HUES6 (cell line): ENCODE results near the gene TEX2.

Experiments used
- H3K27ac ChIP-seq: 2 replicates; pipeline ENCODE4 v1.7.0; 2013; ENCODE audit warnings: low read depth, mild to moderate bottlenecking, low read length, inconsistent platforms
- H3K27me3 ChIP-seq: 2 replicates; pipeline ENCODE4 v1.6.1; 2013; ENCODE audit warnings: low read length; ENCODE audit not compliant: control insufficient read depth, insufficient read depth
- H3K36me3 ChIP-seq: 2 replicates; pipeline ENCODE4 v1.6.1; 2013; ENCODE audit warnings: low read length; ENCODE audit not compliant: control insufficient read depth, insufficient read depth
- H3K4me1 ChIP-seq: 2 replicates; pipeline ENCODE4 v1.6.1; 2013; ENCODE audit warnings: low read length; ENCODE audit not compliant: control insufficient read depth, insufficient read depth
- H3K4me3 ChIP-seq: 2 replicates; pipeline ENCODE4 v1.5.1; 2013; ENCODE audit warnings: low read depth, low read length
- H3K9ac ChIP-seq: one replicate; pipeline ENCODE4 v1.6.1; 2013; ENCODE audit warnings: mild to moderate bottlenecking, low read length
- H3K9me3 ChIP-seq: 2 replicates; pipeline ENCODE4 v1.6.1; 2013; ENCODE audit warnings: low read depth, low read length; ENCODE audit not compliant: control insufficient read depth, insufficient read depth

TEX2 gene

GRCh38 chr17:64289741-64290141 lies 26.7 kb upstream of the TEX2 start:
- Histone ChIP-seq H3K4me1 (no peaks in the 10 kb centered on the region), H3K4me3 (no peak overlapping the region), H3K36me3 (no peaks in the 10 kb centered on the region), H3K9me3 (peaks cover 19% of the 10 kb centered on the region), H3K9ac (no peak overlapping the region), H3K27me3 (no peaks in the 10 kb centered on the region), H3K27ac (no peak overlapping the region)

DNA sequence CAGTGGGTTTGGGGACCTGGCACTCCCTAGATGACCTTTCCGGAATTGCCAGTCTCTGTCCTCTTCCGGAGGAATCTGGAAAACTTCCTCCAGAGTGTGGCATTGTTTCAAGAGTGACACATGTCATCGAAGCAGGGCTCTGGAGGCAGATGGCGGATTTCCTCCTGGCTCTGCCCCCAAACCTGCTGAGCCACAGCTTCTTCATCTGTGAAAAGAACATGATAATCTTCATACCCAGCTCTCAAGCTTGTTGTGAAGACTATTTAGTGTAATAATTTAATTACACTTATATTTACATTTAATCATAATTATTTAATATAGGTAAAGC lies 19.7 kb upstream of the TEX2 start:
- H3K27me3 ChIP-seq = no peaks in the 10 kb centered on the region
- no peak overlapping the region for H3K27ac ChIP-seq
- H3K4me1 ChIP-seq = no peaks in the 10 kb centered on the region
- H3K9ac ChIP-seq = no peak overlapping the region
- no peaks in the 10 kb centered on the region for H3K36me3 ChIP-seq
- no peaks in the 10 kb centered on the region for H3K9me3 ChIP-seq
- no peak overlapping the region for H3K4me3 ChIP-seq

DNA sequence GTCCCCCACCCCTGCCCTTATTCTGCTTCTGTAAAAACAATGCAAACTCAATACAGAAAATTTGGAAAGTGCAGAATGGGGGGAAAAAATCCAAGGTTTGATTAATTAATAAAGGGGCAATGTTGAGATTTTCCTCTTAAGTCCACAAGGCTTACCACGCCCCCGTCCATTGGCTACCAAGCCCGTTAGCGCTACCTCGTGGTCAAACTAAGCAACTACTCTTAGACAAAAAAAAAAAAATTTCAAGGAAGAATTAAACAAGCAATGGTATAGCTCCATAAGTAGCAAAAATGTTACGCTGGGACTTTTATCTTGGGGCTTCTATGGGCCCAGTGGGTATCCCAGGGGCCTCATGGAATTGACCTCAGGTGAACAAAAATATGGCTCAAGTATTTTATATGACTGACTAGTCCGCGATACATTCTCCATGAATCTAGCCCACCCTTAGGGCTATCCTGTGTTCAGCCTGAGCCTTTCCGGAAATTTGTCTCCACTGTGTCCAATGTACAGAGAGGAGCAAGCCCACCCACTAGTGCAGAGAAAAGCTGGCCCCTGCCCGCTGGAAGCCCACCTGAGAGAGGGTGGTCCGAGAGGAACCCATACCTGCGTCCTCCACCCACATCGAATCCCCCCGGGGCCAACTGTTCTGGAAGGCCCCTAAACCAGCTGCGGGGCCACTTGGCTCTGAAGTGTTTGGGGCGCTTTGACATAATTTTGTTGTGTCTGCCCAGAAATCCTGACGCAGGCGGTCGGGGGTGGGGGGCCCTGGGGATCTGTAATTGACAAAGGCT lies 19.1 kb upstream of the TEX2 start:
- no peak overlapping the region for H3K27ac ChIP-seq
- H3K9ac ChIP-seq = no peak overlapping the region
- H3K4me1 ChIP-seq = no peaks in the 10 kb centered on the region
- H3K36me3 ChIP-seq = no peaks in the 10 kb centered on the region
- no peak overlapping the region for H3K4me3 ChIP-seq
- no peaks in the 10 kb centered on the region for H3K9me3 ChIP-seq
- H3K27me3 ChIP-seq = no peaks in the 10 kb centered on the region

GRCh38 chr17:64278614-64279013 lies 15.6 kb upstream of the TEX2 start:
- Histone ChIP-seq H3K4me1 (no peaks in the 10 kb centered on the region), H3K27ac (no peak overlapping the region), H3K9ac (no peak overlapping the region), H3K36me3 (no peaks in the 10 kb centered on the region), H3K4me3 (no peak overlapping the region), H3K9me3 (no peaks in the 10 kb centered on the region), H3K27me3 (no peaks in the 10 kb centered on the region)

- H3K4me3 ChIP-seq = no peak overlapping the region
- no peaks in the 10 kb centered on the region for H3K9me3 ChIP-seq
- H3K9ac ChIP-seq = no peak overlapping the region
- no peaks in the 10 kb centered on the region for H3K4me1 ChIP-seq
- H3K36me3 ChIP-seq = no peaks in the 10 kb centered on the region
- no peak overlapping the region for H3K27ac ChIP-seq
- H3K27me3 ChIP-seq = no peaks in the 10 kb centered on the region
These were observed 14.9 kb upstream of the TEX2 start for GRCh38 chr17:64277831-64278562.

- Histone ChIP-seq H3K9me3 (0 out of 2 replicates have a peak, but pooled peaks cover 3% of the 10 kb centered on the region), H3K9ac (no peak overlapping the region), H3K27me3 (no peaks in the 10 kb centered on the region), H3K4me3 (no peak overlapping the region), H3K36me3 (no peaks in the 10 kb centered on the region), H3K4me1 (no peaks in the 10 kb centered on the region), H3K27ac (no peak overlapping the region)
These were observed 14.0 kb upstream of the TEX2 start for GRCh38 chr17:64276961-64277505.

- no peak overlapping the region for H3K4me3 ChIP-seq
- H3K27me3 ChIP-seq = no peaks in the 10 kb centered on the region
- no peak overlapping the region for H3K27ac ChIP-seq
- no peaks in the 10 kb centered on the region for H3K36me3 ChIP-seq
- peaks cover 8% of the 10 kb centered on the region; the same call in 1 of the 2 replicates for H3K9me3 ChIP-seq
- H3K4me1 ChIP-seq = no peaks in the 10 kb centered on the region
- no peak overlapping the region for H3K9ac ChIP-seq
These were observed 12.0 kb upstream of the TEX2 start for GRCh38 chr17:64275016-64275415.

GRCh38 chr17:64273006-64273405 lies 9.9 kb upstream of the TEX2 start:
- H3K27me3 ChIP-seq = peaks cover 5% of the 10 kb centered on the region; the same call in 1 of the 2 replicates
- H3K9me3 ChIP-seq = peaks cover 8% of the 10 kb centered on the region; the same call in 1 of the 2 replicates
- no peaks in the 10 kb centered on the region for H3K36me3 ChIP-seq
- H3K4me3 ChIP-seq = no peak overlapping the region
- no peak overlapping the region for H3K9ac ChIP-seq
- H3K4me1 ChIP-seq = no peaks in the 10 kb centered on the region
- H3K27ac ChIP-seq = no peak overlapping the region

DNA sequence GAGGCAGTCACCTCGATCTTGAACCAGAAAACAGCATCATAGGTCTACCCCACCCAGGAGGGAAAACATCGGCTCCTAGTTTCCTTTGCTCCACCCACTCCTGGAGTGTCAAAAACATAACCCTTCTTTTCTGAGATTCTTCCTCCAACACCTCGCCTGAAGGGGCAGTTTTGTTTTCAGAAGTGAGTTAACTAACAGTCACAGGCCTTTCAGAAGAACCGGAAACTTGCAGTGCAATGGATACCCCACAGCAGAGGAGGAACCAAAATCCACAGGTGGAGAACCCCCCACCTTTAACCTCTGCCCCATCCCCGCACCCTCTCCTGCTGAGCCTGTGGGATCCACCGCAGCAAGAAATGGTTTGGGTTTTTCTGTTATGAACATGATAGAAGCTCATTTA lies 7.8 kb upstream of the TEX2 start:
- Histone ChIP-seq H3K9me3 (peaks cover 8% of the 10 kb centered on the region; the same call in 1 of the 2 replicates), H3K9ac (no peak overlapping the region), H3K27me3 (peaks cover 6% of the 10 kb centered on the region; the same call in 1 of the 2 replicates), H3K4me3 (no peak overlapping the region), H3K36me3 (no peaks in the 10 kb centered on the region), H3K27ac (no peak overlapping the region), H3K4me1 (no peaks in the 10 kb centered on the region)

DNA sequence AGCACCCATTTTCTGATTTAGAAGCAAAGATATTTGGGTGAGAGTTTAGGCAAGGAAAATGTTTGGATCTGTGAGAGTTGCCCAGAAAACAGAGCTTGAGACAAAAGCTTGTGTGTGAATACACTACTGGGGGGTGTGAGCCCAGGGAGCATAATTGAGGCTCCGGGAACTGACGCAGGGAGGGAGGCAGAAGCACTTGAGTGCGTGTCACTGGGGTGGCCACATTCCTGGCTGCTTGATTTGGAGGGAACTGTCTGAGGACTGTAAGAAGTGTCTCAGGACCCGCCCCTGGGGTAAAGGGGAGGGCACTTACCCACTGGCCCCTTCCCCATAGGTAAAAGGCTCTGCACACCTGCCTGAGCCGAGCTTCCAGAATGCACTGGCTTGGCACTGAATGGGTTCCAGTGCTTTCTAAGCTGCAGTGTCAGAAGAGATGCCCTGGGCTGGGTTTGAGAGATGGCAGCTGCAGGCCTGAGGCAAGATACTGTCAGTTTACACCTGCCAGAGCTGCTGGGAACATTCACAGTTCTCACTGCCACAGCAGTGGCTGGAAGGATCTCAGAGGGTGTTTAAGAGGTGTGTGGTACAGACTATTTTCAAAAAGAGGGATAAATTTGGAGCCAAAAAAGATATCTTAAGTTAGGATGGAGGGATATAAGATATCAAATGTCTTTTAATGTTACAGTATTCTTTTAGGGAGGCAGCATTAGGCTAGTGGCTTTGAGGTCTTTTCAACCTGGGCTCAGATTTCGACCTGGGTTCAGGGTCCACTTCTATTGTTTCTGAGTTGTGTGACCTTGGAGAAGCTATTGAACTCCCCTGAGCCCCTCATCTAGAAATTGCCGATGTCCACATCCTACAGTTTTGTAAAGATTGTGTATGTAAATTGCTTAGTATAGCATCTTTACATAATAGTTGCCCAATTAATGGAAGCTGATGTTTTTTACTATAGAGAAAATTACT lies 6.9 kb upstream of the TEX2 start:
- no peak overlapping the region for H3K27ac ChIP-seq
- H3K9me3 ChIP-seq = peaks cover 8% of the 10 kb centered on the region; the same call in 1 of the 2 replicates
- H3K4me3 ChIP-seq = no peak overlapping the region
- H3K27me3 ChIP-seq = peaks cover 7% of the 10 kb centered on the region; the same call in 1 of the 2 replicates
- no peak overlapping the region for H3K9ac ChIP-seq
- no peaks in the 10 kb centered on the region for H3K36me3 ChIP-seq
- H3K4me1 ChIP-seq = no peaks in the 10 kb centered on the region
